ENCODE results near the gene TP53I3.

TP53I3 gene

DNA sequence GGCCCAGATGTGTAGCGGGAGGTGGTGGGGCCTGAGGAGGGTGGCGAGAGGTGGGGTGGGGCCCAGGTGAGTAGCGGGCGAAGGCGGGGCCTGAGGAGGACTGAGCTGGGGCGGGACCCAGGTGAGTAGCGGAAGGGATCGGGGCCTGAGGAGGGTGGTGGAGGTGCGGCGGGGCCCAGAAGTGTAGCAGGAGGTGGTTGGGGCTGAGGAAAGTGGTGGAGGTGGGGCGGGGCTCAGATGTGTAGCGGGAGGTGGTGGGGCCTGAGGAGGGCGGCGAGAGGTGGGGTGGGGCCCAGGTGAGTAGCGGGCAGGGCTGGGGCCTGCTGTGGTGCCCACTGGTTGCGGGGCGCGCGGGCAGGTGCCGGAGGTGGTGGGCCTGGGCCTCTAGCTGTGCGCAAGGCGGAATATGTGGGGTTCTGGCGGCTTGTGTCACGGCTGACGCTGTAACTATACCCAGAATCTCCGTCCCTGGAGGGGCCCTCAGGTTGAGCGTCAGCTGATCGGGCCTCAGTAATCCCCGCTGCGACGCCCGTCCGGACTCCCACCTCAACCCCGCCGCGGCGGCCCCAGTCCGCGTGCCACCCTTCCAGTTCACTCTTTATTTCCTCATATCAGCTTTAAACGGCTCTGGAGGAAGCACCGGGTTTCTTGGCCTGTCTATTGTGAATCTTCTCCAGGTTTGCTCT, 7.6 kb downstream of the TP53I3 start:
- in situ Hi-C loops (cut with HindIII; ENCODE audit: low sequenced_read_pairs), result no loop called here
- H3K4me3 ChIP-seq (ENCODE audit: low read depth, low read length), result peak overlapping the region; percentile 98
- TF ChIP-seq CTCF (IDR thresholded peaks at IDR 0.05; ENCODE audit: low read depth, low read length), result no peak
- peak; percentile 17 for DNase-seq (ENCODE audit: low read depth, low spot score)

DNA sequence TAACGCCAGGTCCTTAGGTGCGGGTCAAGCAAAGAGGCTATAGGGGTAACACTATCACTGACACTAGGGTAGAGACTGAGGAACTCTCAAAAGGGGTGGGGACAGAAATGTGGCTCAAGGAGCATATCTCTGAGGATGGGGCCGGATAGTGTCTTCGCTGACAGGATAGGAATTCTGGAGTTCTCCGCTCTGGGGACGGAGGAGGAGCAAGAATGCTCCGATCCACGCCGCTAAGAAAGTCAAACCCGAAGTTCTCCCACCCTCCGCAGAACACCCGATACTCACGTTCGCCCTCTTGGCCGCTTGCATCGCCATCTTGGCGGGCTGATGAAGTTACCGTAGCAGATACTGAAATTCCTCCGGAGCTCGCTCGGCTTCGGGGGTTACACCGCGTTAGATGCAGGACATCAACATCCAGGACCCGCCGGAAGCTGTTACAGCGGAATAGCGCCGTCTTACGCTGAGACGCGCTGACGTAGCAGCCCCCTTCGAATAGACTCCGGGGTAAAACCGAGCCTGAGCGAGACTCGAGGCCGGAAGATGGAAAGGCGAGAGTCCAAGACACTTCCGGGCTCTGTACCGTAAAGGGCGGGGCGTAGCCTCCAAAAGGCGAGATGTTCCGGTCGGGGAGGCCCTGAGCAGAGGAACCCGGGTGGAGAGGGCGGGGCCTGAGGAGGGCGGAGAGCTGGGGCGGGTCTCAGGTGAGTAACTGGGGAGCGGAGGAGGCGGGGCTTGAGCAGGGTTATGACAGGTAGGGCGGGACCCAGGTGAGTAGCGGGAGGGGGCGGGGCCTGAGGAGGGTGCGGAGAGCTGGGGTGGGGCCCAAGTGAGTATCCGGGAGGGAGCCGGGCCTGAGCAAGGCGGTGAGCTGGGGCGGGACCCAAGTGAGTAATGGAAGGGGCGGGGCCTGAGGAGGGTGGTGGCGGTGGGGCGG, 8.5 kb downstream of the TP53I3 start, which contains the start of gene SF3B6:
Gene SF3B6, minus strand, starts transcription at position 412 of the 934 bp plus-strand sequence. Its CDS starts 97 bp downstream, at position 315.
- in situ Hi-C loops (cut with HindIII; ENCODE audit: low sequenced_read_pairs), result no loop called here

DNA sequence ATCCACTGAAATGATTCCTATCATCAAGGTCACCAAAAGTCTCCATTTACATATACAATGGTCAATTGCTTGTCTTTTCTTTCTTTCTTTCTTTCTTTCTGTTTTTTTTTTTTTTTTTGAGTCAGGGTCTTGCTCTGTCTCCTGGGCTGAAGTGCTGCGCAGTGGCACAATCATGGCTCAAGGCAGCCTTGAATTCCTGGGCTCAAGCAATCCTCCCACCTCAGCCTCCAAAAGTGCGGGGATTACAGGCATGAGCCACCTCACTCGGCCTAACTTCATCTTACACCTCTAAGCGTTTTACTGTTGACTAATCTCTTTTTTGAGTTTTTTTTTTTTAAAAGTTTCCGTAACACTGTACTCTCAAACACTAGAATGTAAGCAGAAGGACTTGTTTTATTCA, 9.4 kb downstream of the TP53I3 start:
- no peak for DNase-seq (ENCODE audit: low read depth, low spot score)
- no peak for TF ChIP-seq CTCF (IDR thresholded peaks at IDR 0.05; ENCODE audit: low read depth, low read length)
- peak overlapping the region; percentile 98 for H3K4me3 ChIP-seq (ENCODE audit: low read depth, low read length)
- in situ Hi-C loops (cut with HindIII; ENCODE audit: low sequenced_read_pairs), result no loop called here

More for the DNA sequence above, 8.5 kb downstream of the TP53I3 start, which contains the start of gene SF3B6:
- peak; percentile 99 for DNase-seq (ENCODE audit: low read depth, low spot score)
- H3K4me3 ChIP-seq (ENCODE audit: low read depth, low read length), result peak within 1 kb of the TSS; percentile 98
- no peak for TF ChIP-seq CTCF (IDR thresholded peaks at IDR 0.05; ENCODE audit: low read depth, low read length)

DNA sequence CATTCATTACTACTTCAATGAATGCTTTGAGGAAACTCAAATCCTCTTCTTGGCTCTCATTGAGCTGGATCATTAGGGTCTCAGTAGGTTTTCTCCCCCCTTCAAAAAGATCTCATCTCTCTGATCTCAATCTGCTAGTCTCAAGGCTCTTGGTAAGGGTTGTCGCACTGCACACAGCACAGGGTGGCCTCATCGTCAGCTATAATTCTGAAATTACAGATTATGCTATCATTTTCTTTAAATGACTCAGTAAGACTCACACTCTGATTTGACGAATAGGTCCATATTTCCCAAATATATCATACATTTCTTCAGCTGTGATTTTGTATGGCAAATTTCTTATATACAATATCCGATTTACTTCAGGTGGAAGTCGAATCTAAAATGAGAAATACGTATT, 10.8 kb downstream of the TP53I3 start:
- in situ Hi-C loops (cut with HindIII; ENCODE audit: low sequenced_read_pairs), result no loop called here
- TF ChIP-seq CTCF (IDR thresholded peaks at IDR 0.05; ENCODE audit: low read depth, low read length), result no peak
- H3K4me3 ChIP-seq (ENCODE audit: low read depth, low read length), result no peak overlapping the region
- DNase-seq (ENCODE audit: low read depth, low spot score), result no peak

- TF ChIP-seq CTCF (IDR thresholded peaks at IDR 0.05; ENCODE audit: low read depth, low read length), result no peak
- H3K4me3 ChIP-seq (ENCODE audit: low read depth, low read length), result no peak overlapping the region
- no peak for DNase-seq (ENCODE audit: low read depth, low spot score)
- in situ Hi-C loops (cut with HindIII; ENCODE audit: low sequenced_read_pairs), result no loop called here
Measured at GRCh38 chr2:24072259-24072658, 12.4 kb downstream of the TP53I3 start.

DNA sequence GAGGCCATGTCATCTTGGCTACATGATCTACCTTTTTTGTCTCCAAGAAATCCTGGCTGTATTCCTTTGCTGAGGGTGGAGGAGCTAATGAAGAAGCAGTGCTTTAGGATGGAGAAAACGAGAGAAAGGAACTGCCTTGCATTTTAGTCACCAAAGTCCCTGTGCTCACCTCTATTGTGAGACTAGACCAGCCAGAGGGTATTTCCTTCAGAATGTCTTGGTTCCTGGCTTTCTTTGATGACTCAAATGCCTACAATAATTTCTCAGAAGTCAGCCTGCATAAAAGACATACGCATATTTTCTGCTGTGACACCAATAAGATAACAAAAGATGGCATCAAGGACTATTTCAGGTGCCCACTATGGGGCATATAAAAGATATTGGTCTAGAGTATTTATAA, 19.3 kb downstream of the TP53I3 start:
- no peak for TF ChIP-seq CTCF (IDR thresholded peaks at IDR 0.05; ENCODE audit: low read depth, low read length)
- in situ Hi-C loops (cut with HindIII; ENCODE audit: low sequenced_read_pairs), result no loop called here
- DNase-seq (ENCODE audit: low read depth, low spot score), result no peak
- H3K4me3 ChIP-seq (ENCODE audit: low read depth, low read length), result no peak overlapping the region
